UCSD-AML1 (cell line): ENCODE results near the gene FN3K.
A peak's percentile ranks its signal among the peaks of the same experiment; 100 is the strongest.
"Not testable (repeated sequence)": the region's sequence is repeated elsewhere in the genome, so short reads cannot be mapped to it uniquely, and the experiment has no call there.

Experiments used
- DNase-seq: peaks from one replicate; lab custom pipeline; 2025; ENCODE audit not compliant: unreplicated experiment; lab: John Stamatoyannopoulos, UW

FN3K gene

DNA sequence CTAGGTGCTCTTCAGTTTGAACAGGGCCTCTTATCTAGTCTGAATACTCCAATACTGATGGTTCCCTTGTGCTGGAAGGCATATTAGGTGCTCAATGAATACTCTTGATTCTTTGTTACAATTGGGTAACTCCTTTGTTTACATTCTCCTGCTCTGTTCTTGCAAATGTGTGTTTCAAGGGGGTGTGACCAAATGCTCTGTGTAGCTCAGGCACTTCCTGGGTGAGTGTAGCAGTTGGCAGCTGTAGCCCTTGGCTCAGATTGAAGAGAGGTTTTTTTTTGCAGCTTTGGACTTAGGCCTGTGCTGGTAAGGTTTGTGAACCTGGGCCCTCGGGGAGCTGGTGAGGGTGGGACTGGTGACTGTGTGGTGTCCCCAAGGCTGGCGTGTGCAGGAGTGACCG lies 36.6 kb downstream of the FN3K start:
- DNase-seq: no peak

- DNase-seq: not testable (repeated sequence)
Observed at GRCh38 chr17:82774456-82774855, 39.0 kb downstream of the FN3K start.

- DNase-seq: no peak
Observed at GRCh38 chr17:82775001-82775823, 39.8 kb downstream of the FN3K start.

DNA sequence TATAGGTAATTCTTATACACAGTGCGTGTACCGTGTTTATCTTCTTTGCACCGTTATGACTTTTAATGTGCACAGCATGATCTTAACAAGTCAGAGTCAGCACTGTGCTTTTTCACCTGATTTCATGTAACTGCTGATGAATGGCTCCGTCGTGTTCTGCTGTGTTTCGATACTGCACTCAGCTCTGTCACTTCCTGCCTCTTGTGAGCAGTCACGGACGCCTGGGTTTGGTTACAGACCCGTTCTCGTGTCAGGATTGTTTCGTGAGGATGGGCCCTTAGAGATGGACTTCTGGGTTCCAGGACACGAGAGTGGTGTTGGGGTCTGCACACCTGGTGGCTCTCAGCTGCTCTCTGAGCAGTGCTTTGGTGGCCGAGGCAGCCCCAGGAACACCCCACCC lies 41.0 kb downstream of the FN3K start:
- DNase-seq: no peak

- not testable (repeated sequence) for DNase-seq
Observed at GRCh38 chr17:82777778-82778375, 42.5 kb downstream of the FN3K start.

- no peak for DNase-seq
Observed at GRCh38 chr17:82779541-82779940, 44.1 kb downstream of the FN3K start.

GRCh38 chr17:82780195-82780594 lies 44.8 kb downstream of the FN3K start:
- no peak for DNase-seq

- DNase-seq: no peak
Observed at GRCh38 chr17:82780971-82781893, 45.8 kb downstream of the FN3K start.

GRCh38 chr17:82781894-82782274 lies 46.5 kb downstream of the FN3K start:
- peak; percentile 86 for DNase-seq

DNA sequence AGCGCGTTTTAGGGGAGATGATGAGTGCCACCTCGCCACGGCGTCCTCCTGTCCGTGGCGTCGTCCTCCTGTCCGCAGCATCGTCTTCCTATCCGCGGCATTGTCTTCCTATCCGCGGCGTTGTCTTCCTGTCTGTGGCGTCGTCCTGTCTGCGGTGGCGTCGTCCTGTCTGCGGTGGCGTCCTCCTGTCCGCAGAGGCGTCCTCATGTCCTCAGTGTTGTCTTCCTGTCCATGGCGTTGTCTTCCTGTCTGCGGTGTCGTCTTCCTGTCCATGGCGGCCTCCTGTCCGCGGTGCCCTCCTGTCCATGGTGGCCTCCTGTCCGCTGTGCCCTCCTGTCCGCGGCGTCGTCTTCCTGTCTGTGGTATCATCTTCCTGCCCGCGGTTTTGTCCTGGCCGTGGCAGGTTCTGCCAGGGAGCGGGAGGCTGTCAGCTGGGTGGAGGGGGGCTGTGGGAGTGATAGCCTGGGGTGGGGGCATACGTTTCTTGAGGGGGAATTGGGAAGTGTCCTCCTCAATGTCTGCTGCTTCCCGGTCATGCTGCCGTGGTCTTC lies 47.3 kb downstream of the FN3K start:
- DNase-seq: peak; percentile 74

DNA sequence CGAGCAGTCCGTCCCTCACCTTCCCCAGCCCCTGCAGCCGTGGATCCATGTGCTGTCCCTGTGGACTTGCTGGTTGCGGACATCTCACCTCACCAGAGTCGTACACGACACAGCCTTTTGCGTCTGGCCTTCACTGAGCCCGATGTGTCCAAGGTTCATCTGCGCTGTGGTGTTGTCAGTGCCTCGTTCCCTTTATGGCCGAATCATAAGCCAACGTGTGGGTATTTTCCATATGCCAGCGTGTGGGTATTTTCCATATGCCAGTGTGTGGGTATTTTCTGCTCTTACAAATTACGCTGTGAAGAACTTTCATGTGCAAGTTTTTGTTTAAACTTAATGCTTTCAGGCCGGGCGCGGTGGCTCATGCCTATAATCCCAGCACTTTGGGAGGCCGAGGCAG lies 48.1 kb downstream of the FN3K start:
- no peak for DNase-seq

DNA sequence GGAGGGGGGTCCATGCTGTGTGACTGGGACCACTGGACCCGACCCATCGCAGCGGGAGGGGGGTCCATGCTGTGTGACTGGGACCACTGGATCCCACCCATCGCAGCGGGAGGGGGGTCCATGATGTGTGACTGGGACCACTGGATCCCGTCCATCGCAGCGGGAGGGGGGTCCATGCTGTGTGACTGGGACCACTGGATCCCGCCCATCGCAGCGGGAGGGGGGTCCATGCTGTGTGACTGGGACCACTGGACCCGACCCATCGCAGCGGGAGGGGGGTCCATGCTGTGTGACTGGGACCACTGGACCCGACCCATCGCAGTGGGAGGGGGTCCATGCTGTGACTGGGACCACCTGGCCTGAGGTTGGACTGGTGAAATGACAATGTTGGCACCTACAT lies 50.2 kb downstream of the FN3K start:
- not testable (repeated sequence) for DNase-seq

DNA sequence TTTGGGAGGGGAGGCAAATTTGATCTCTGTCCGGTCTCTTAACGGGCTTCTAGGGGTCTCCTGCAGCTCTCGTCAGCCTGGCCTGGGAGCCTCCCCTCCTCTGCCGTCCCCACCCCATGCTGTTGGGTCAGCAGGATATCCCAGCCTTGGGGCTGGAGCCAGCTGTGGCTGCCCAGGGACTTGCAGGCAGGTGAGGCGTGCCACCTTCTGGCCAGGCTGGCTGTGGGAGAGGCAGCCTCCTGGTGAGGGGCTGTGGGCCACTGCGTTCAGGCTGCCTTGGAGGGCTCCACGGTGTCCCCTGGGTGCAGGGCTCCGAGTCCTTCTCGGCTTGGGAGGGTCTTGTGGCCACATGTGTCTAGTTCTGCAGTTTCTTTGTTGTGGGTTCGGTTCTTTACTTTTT lies 51.0 kb downstream of the FN3K start:
- DNase-seq: no peak

DNA sequence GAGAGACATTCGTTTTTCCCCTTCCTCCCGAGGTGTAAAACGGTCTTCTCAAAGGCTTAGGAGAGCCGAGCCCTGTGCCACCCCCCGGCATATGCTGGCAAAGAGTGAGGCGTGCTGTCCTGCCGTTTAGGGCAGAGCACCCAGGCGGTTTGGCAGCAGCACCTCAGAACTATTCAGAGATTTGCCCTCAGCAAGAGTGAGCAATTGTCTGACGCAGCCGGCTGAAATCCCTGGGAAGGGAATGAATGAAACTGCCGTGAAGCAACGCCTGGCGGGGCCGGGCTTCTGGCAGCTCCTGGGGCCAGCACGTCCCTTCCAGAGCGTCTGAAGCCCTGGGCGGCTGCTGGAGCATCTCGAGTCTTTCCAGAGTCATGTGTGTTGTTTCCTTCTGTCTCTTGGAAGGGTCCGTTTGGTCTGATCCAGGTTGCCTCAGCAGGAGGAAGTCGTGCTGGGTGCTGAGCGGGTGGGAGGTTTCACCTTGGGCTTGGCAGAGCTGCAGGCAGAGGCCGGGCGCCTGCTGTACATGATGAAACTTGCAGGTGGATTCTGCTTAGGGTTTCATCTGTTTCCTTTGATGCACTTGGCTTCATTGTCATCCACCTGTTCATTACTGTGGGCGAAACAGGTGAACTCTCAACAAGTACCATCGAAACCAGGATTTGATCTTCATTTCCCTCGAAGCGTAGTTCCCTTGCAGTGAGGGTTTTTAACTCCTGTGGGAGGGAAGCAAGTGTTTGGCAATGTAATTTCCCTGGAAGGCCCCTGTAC lies 51.9 kb downstream of the FN3K start:
- DNase-seq: no peak

- DNase-seq: no peak
Observed at GRCh38 chr17:82788206-82789001, 53.0 kb downstream of the FN3K start.

DNA sequence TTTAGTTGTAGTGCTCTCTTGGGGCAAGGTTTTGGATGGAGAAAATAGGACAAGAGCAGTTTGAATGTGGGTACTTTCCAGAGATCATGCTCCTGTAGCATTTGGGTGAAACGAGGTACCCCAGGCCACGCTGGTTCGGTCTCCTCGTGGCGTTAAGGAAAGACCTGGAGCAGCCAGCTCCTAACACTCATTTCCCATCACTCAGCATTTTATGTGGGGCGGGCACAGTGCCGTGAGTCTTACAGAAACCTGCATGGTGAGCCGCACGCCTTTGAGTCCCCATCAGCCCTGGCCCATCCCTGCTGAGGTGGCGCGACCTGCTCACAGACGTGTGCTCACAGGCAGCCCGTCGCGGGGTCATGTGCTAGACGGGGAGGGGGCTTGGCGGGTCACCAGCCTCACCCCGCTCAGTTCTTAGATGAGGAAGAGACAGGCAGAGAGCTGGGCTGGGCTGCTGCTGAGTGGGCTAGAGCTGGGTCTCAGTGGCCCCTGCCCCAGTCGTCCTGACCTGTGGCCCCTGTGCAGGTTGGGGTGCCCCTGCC lies 53.7 kb downstream of the FN3K start:
- DNase-seq: no peak

GRCh38 chr17:82789806-82790205 lies 54.4 kb downstream of the FN3K start:
- no peak for DNase-seq

- no peak for DNase-seq
Observed at GRCh38 chr17:82790391-82790790, 55.0 kb downstream of the FN3K start.

GRCh38 chr17:82791532-82791931 lies 56.1 kb downstream of the FN3K start:
- DNase-seq: no peak
